Measurements from ENCODE around the gene ITIH4. TPM values are rescaled to one million over a fixed set of nuclear protein-coding genes. Genes with fewer than 3 reads are reported as not detected.

Gene ITIH4
- total and polyA plus RNA-seq, 10 of the 15 experiments (the other 5 are each of a cell fraction or from before 2014, with no cell fraction given): 0.64 to 4.1 (median 1.3) TPM

GRCh38 chr3:52770496-52771333 is 59.8 kb downstream of the ITIH4 start, which contains the start of gene NEK4 (continued):
- TF ChIP-seq ETV6 (conservative IDR thresholded peaks at IDR 0.05 in 1 of 2, IDR thresholded peaks at IDR 0.05 in 1 of 2; ENCODE audit: borderline replicate concordance in 1 of 2, low read depth in 1 of 2): 0 out of 4 replicates have a peak, but pooled peaks of 1 of the 2 experiments have one; percentile 40
- TF ChIP-seq MEF2A (IDR thresholded peaks at IDR 0.05; ENCODE audit: insufficient read depth, low read depth, low read length): no peak
- peak; percentile 98 for TF ChIP-seq POLR2AphosphoS5 (IDR thresholded peaks at IDR 0.05; ENCODE audit: low read length)
- peak in 1 of 2 experiments; percentile 23; a peak in 2 of 4 replicates for TF ChIP-seq IKZF2 (IDR thresholded peaks at IDR 0.05)
- TF ChIP-seq HCFC1 (IDR thresholded peaks at IDR 0.05; ENCODE audit: low read length): peak; percentile 72
- peak; percentile 95 for TF ChIP-seq SIN3A (IDR thresholded peaks at IDR 0.05; ENCODE audit: low read depth, low read length)
- 0 out of 2 replicates have a peak, but pooled peaks have one; percentile 11 for TF ChIP-seq BACH1 (IDR thresholded peaks at IDR 0.05; ENCODE audit: borderline replicate concordance)
- TF ChIP-seq TBL1XR1 (IDR thresholded peaks at IDR 0.05; ENCODE audit: low read depth, low read length): 0 out of 2 replicates have a peak, but pooled peaks have one; percentile 17
- peak; percentile 18 to 63; a peak in 2 of 4 replicates for TF ChIP-seq BHLHE40 (IDR thresholded peaks at IDR 0.05; ENCODE audit: borderline replicate concordance in 1 of 2, low read depth in 2 of 2, low read length in 1 of 2)
- no peak for TF ChIP-seq NR2C2 (IDR thresholded peaks at IDR 0.05; ENCODE audit: borderline replicate concordance, control insufficient read depth, insufficient read length, low read depth)
- peak; percentile 83 for TF ChIP-seq BMI1 (IDR thresholded peaks at IDR 0.05; ENCODE audit: borderline replicate concordance)
- TF ChIP-seq STAT1 (conservative IDR thresholded peaks at IDR 0.05): peak; percentile 69; the same call in 1 of the 2 replicates
- no peak for TF ChIP-seq MXI1 (IDR thresholded peaks at IDR 0.05; ENCODE audit: low read depth, low read length)
- peak; percentile 98 for TF ChIP-seq POLR2A (IDR thresholded peaks at IDR 0.05; ENCODE audit: low read depth, low read length)
- peak; percentile 95 for TF ChIP-seq TAF1 (IDR thresholded peaks at IDR 0.05; ENCODE audit: borderline replicate concordance, low read depth, low read length)
- peak; percentile 92; the same call in 1 of the 2 replicates for TF ChIP-seq RB1 (IDR thresholded peaks at IDR 0.05; ENCODE audit: borderline replicate concordance)
- peak; percentile 37; the same call in 1 of the 2 replicates for TF ChIP-seq DPF2 (IDR thresholded peaks at IDR 0.05)
- 0 out of 2 replicates have a peak, but pooled peaks have one; percentile 23 for TF ChIP-seq NR2F1 (conservative IDR thresholded peaks at IDR 0.05)
- TF ChIP-seq, protein P1, sequence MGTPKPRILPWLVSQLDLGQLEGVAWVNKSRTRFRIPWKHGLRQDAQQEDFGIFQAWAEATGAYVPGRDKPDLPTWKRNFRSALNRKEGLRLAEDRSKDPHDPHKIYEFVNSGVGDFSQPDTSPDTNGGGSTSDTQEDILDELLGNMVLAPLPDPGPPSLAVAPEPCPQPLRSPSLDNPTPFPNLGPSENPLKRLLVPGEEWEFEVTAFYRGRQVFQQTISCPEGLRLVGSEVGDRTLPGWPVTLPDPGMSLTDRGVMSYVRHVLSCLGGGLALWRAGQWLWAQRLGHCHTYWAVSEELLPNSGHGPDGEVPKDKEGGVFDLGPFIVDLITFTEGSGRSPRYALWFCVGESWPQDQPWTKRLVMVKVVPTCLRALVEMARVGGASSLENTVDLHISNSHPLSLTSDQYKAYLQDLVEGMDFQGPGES (IDR thresholded peaks at IDR 0.05): no peak
- TF ChIP-seq ZNF24 (IDR thresholded peaks at IDR 0.05): peak; percentile 31; the same call in 1 of the 2 replicates

Measured in GM12878 (cell line).